Thyroid gland (tissue), 4 donors: ENCODE data around the gene MEPCE. TPM values are rescaled to one million over a fixed set of nuclear protein-coding genes. Genes with fewer than 3 reads are reported as not detected.

Experiments
- DNase-seq, 2 donors: peaks; one replicate each; pipeline ENCODE4 v3.0.0-alpha.2; 2019
- H3K27ac ChIP-seq, 3 donors: fragments of 200-600 bp; sonication (generic); 1 replicate in 2 of 3; 2 replicates in 1 of 3; pipeline ENCODE4 v1.5.1; 2016 to 2019; ENCODE audit warnings: mild to moderate bottlenecking in 1 of 3, moderate library complexity in 1 of 3
- H3K27me3 ChIP-seq: fragments of 200-600 bp; sonication (generic); one replicate; pipeline ENCODE4 v1.5.1; 2019
- H3K36me3 ChIP-seq, 2 donors: fragments of 200-600 bp; sonication (generic); one replicate each; pipeline ENCODE4 v1.5.1; 2016 to 2019
- H3K4me1 ChIP-seq, 2 donors: fragments of 200-600 bp; sonication (generic); one replicate each; pipeline ENCODE4 v1.5.1; 2017 to 2019
- H3K4me3 ChIP-seq, 3 donors: fragments of 200-600 bp; sonication (generic); replicated peaks in 1 of 3; 1 replicate in 2 of 3; 2 replicates in 1 of 3; pipeline ENCODE4 v1.5.1; 2016; ENCODE audit warnings: mild to moderate bottlenecking in 1 of 3
- H3K9me3 ChIP-seq: fragments of 200-600 bp; sonication (generic); one replicate; pipeline ENCODE4 v1.5.1; 2017
- POLR2A ChIP-seq, 2 donors: fragments of 450-650 bp; IDR thresholded peaks; one replicate each; pipeline ENCODE4 v1.6.1; 2017; ENCODE audit warnings: antibody characterized with exemption in 2 of 2, mild to moderate bottlenecking in 2 of 2, moderate library complexity in 1 of 2
- WGBS, 2 donors: methylation state at CpG; one replicate each; pipeline ENCODE4 v1.1.5; 2017; 5-methylcytosine and 5-hydroxymethylcytosine counted together
- intact Hi-C: fragments of 100-400 bp; cut with DNase I; formaldehyde crosslinking; loops from one replicate; pipeline ENCODE4 v1.15.1; 2023
- total RNA-seq, 4 donors: library from RNA; depleted of rRNA; stranded (reverse); fragments of >200 nt; gene quantifications; one replicate each; pipeline ENCODE4 v1.2.3, GENCODE V29; 2016
- TF ChIP-seq, protein P1 (sequence below), 6 experiments: fragments of 200-600 bp in 3 of 6; fragments of 450-650 bp in 3 of 6; sonication (generic) in 3 of 6; IDR thresholded peaks; one replicate each; pipeline ENCODE4 v1.5.1; 2016 to 2019; ENCODE audit warnings: antibody characterized with exemption in 6 of 6, mild to moderate bottlenecking in 2 of 6, inconsistent platforms in 1 of 6, moderate library complexity in 1 of 6

The MEPCE gene
- total RNA-seq, 4 donors from 2014 or later: 42.9 to 48.7 (median 45.6) TPM

- TF ChIP-seq, protein P1, sequence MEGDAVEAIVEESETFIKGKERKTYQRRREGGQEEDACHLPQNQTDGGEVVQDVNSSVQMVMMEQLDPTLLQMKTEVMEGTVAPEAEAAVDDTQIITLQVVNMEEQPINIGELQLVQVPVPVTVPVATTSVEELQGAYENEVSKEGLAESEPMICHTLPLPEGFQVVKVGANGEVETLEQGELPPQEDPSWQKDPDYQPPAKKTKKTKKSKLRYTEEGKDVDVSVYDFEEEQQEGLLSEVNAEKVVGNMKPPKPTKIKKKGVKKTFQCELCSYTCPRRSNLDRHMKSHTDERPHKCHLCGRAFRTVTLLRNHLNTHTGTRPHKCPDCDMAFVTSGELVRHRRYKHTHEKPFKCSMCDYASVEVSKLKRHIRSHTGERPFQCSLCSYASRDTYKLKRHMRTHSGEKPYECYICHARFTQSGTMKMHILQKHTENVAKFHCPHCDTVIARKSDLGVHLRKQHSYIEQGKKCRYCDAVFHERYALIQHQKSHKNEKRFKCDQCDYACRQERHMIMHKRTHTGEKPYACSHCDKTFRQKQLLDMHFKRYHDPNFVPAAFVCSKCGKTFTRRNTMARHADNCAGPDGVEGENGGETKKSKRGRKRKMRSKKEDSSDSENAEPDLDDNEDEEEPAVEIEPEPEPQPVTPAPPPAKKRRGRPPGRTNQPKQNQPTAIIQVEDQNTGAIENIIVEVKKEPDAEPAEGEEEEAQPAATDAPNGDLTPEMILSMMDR (IDR thresholded peaks at IDR 0.05): no peak
- no peak for TF ChIP-seq POLR2A (IDR thresholded peaks at IDR 0.05)
- Histone ChIP-seq H3K4me3 (no peak overlapping the region), H3K9me3 (no peaks in the 10 kb centered on the region), H3K4me1 (no peaks in the 10 kb centered on the region), H3K27ac (no peak overlapping the region), H3K36me3 (no peaks in the 10 kb centered on the region), H3K27me3 (no peaks in the 10 kb centered on the region)
- DNase-seq: no peak
- WGBS, 2 donors: 71 to 79% methylated on average over 1 of the region's 1 CpG
- intact Hi-C loops: no loop called here
Observed at GRCh38 chr7:100419660-100420226, 9.9 kb upstream of the MEPCE start.

DNA sequence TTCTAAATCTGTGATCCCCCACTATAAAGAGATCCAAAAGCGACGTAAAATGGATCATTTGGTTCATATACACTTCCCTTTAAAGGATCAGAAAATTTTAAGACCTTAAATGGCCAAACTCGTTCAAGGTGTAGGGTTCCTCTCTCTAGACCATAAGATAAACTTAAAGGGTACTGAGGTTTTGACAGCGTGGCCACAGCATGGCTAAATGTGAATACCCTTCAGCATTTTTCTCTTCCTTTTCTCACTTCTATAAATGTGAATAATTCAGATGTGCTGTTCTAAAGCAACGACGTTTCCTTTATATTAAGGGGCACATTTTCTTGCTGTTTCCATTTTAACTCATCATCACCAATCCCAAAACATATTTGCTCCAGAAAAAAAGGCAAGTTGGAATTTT lies 6.3 kb upstream of the MEPCE start:
- intact Hi-C loops: no loop called here
- Histone ChIP-seq H3K4me3 (no peak overlapping the region), H3K4me1 (peaks cover 3 to 6% of the 10 kb centered on the region in 2 donors), H3K27me3 (no peaks in the 10 kb centered on the region), H3K36me3 (no peaks in the 10 kb centered on the region), H3K27ac (no peak overlapping the region), H3K9me3 (no peaks in the 10 kb centered on the region)
- 86 to 93% methylated on average over 6 of the region's 6 CpGs for WGBS, 2 donors
- no peak for TF ChIP-seq POLR2A (IDR thresholded peaks at IDR 0.05)
- TF ChIP-seq, protein P1 (IDR thresholded peaks at IDR 0.05): no peak
- no peak for DNase-seq

- H3K9me3 ChIP-seq: no peaks in the 10 kb centered on the region
Observed at GRCh38 chr7:100425347-100425746, 4.3 kb upstream of the MEPCE start.

GRCh38 chr7:100426516-100426915 lies 3.1 kb upstream of the MEPCE start:
- intact Hi-C loops: no loop called here
- H3K27me3 ChIP-seq: no peaks in the 10 kb centered on the region
- no peaks in the 10 kb centered on the region for H3K9me3 ChIP-seq
- peaks cover 15 to 17% of the 10 kb centered on the region in 2 donors for H3K4me1 ChIP-seq
- no peak for DNase-seq
- no peak overlapping the region for H3K27ac ChIP-seq
- no peak overlapping the region for H3K4me3 ChIP-seq
- H3K36me3 ChIP-seq: no peaks in the 10 kb centered on the region
- TF ChIP-seq, protein P1 (IDR thresholded peaks at IDR 0.05): no peak
- TF ChIP-seq POLR2A (IDR thresholded peaks at IDR 0.05): no peak

More at GRCh38 chr7:100425347-100425746, 4.3 kb upstream of the MEPCE start:
- TF ChIP-seq, protein P1 (IDR thresholded peaks at IDR 0.05): no peak
- TF ChIP-seq POLR2A (IDR thresholded peaks at IDR 0.05): no peak
- H3K4me3 ChIP-seq: no peak overlapping the region
- peaks cover 4 to 6% of the 10 kb centered on the region in 2 donors for H3K4me1 ChIP-seq
- H3K36me3 ChIP-seq: no peaks in the 10 kb centered on the region
- H3K27me3 ChIP-seq: no peaks in the 10 kb centered on the region
- 43 to 85% methylated on average over 1 of the region's 1 CpG for WGBS, 2 donors
- DNase-seq: no peak
- intact Hi-C loops: no loop called here
- no peak overlapping the region for H3K27ac ChIP-seq

GRCh38 chr7:100427762-100428198 lies 1.9 kb upstream of the MEPCE start:
- intact Hi-C loops: no loop called here
- WGBS, 2 donors: 42 to 48% methylated on average over 16 of the region's 16 CpGs
- no peak for DNase-seq
- no peaks in the 10 kb centered on the region for H3K9me3 ChIP-seq
- peaks cover 28 to 30% of the 10 kb centered on the region in 2 donors for H3K4me1 ChIP-seq
- peak overlapping the region in 2 of 3 donors; percentile 99 for H3K27ac ChIP-seq
- TF ChIP-seq POLR2A (IDR thresholded peaks at IDR 0.05): no peak
- TF ChIP-seq, protein P1 (IDR thresholded peaks at IDR 0.05): no peak
- no peaks in the 10 kb centered on the region for H3K36me3 ChIP-seq
- no peaks in the 10 kb centered on the region for H3K27me3 ChIP-seq
- peak overlapping the region in 1 of 3 donors; percentile 89 for H3K4me3 ChIP-seq
